A549 (cell line): ENCODE measurements around the gene SKI. TPM values are rescaled to one million over a fixed set of nuclear protein-coding genes. Genes with fewer than 3 reads are reported as not detected.

Source experiments
- ATAC-seq, 2 experiments: fragments of 200-7000 bp in 1 of 2; fragments of >200 bp in 1 of 2; cut with Nextera tagmentation in 1 of 2; cut with Tn5 transposase in 1 of 2; 3 replicates each; pipeline versions ENCODE4 v1.8.0 to v1.9.1; 2018 to 2020; ENCODE audit warnings: mild to moderate bottlenecking in 1 of 2, moderate library complexity in 1 of 2
- CTCF ChIA-PET: fragments of 300-600 bp; sonication (Branson Sonifier 250); formaldehyde crosslinking; extraction: SDS; loops from one replicate; lab custom pipeline; 2021; ENCODE audit warnings: antibody characterized with exemption, inconsistent platforms; lab: Yijun Ruan, JAX
- POLR2A ChIA-PET: fragments of 350-600 bp; formaldehyde crosslinking; extraction: SDS; loops from one replicate; lab custom pipeline; 2021; ENCODE audit warnings: antibody characterized with exemption, inconsistent platforms; lab: Yijun Ruan, JAX
- DNase-seq, 2 experiments: peaks; one replicate each; pipeline versions ENCODE4 v3.0.0 to v3.0.0-alpha.2; 2011 to 2016; ENCODE audit warnings: low read depth in 1 of 2, low spot score in 1 of 2
- FAIRE-seq: peaks from 2 replicates; lab custom pipeline; 2011; peaks lifted over from hg19 to GRCh38; lab: Jason Lieb, UNC
- H3K27ac ChIP-seq, 2 experiments: fragments of >200 bp; sonication (Bioruptor Twin); formaldehyde crosslinking; 3 replicates each; pipeline ENCODE4 v1.5.1; 2016 to 2017
- H3K4me1 ChIP-seq: fragments of >200 bp; sonication (Bioruptor Twin); formaldehyde crosslinking; 3 replicates; pipeline ENCODE4 v1.6.1; 2016
- H3K4me2 ChIP-seq: fragments of >200 bp; sonication (Bioruptor Twin); formaldehyde crosslinking; 3 replicates; pipeline ENCODE4 v1.6.1; 2016
- H3K4me3 ChIP-seq: fragments of >200 bp; sonication (Bioruptor Twin); formaldehyde crosslinking; 3 replicates; pipeline ENCODE4 v1.5.1; 2016
- H3K9me3 ChIP-seq: fragments of >200 bp; sonication (Bioruptor Twin); formaldehyde crosslinking; 3 replicates; pipeline ENCODE4 v1.6.1; 2016
- BHLHE40 ChIP-seq: IDR thresholded peaks from 2 replicates; pipeline ENCODE4 v1.6.1; 2012; ENCODE audit warnings: low read depth, low read length, inconsistent platforms
- CBX2 ChIP-seq: fragments of 200-600 bp; sonication (generic); IDR thresholded peaks from 2 replicates; pipeline ENCODE4 v1.6.1; 2016; ENCODE audit warnings: low read depth, mild to moderate bottlenecking, borderline replicate concordance
- CBX8 ChIP-seq: fragments of 200-600 bp; sonication (generic); IDR thresholded peaks from 2 replicates; pipeline ENCODE4 v1.6.1; 2016
- CHD2 ChIP-seq: fragments of 150-350 bp; IDR thresholded peaks from 2 replicates; pipeline ENCODE4 v1.6.1; 2014; ENCODE audit warnings: low read length; ENCODE audit not compliant: partially characterized antibody
- EHF ChIP-seq: fragments of 250-450 bp; sonication (Bioruptor Pico); IDR thresholded peaks from 2 replicates; pipeline ENCODE4 v1.5.0; 2020; ENCODE audit warnings: mild to moderate bottlenecking
- ESRRA ChIP-seq: fragments of 150-350 bp; IDR thresholded peaks from 2 replicates; pipeline ENCODE4 v1.6.1; 2014; ENCODE audit warnings: mild to moderate bottlenecking, low read length, borderline replicate concordance
- FOSL2 ChIP-seq, 2 experiments: fragments of 450-650 bp in 1 of 2; fragments of >200 bp in 1 of 2; sonication (Bioruptor Twin) in 1 of 2; formaldehyde crosslinking; IDR thresholded peaks; 2 replicates each; pipeline versions ENCODE4 v1.5.0 to v1.6.1; 2016 to 2020; ENCODE audit warnings: mild to moderate bottlenecking in 1 of 2, moderate library complexity in 1 of 2
- FOXS1 ChIP-seq: fragments of 250-450 bp; sonication (Bioruptor Pico); IDR thresholded peaks from 2 replicates; pipeline ENCODE4 v1.5.0; 2020; ENCODE audit warnings: mild to moderate bottlenecking, moderate library complexity
- HEYL ChIP-seq: fragments of 250-450 bp; sonication (Bioruptor Pico); IDR thresholded peaks from 2 replicates; pipeline ENCODE4 v1.8.0; 2021; ENCODE audit warnings: mild to moderate bottlenecking, moderate library complexity
- HOXA7 ChIP-seq: fragments of 250-450 bp; sonication (Bioruptor Pico); IDR thresholded peaks from 2 replicates; pipeline ENCODE4 v1.5.0; 2020; ENCODE audit warnings: mild to moderate bottlenecking, moderate library complexity
- JUNB ChIP-seq: fragments of >200 bp; sonication (Bioruptor Twin); formaldehyde crosslinking; IDR thresholded peaks from 2 replicates; pipeline ENCODE4 v1.6.1; 2016
- KDM5A ChIP-seq: fragments of 200-600 bp; sonication (generic); IDR thresholded peaks from 2 replicates; pipeline ENCODE4 v1.6.1; 2016; ENCODE audit warnings: antibody characterized with exemption, mild to moderate bottlenecking
- MYC ChIP-seq: IDR thresholded peaks from 2 replicates; pipeline ENCODE4 v1.6.1; 2012; ENCODE audit warnings: mild to moderate bottlenecking, inconsistent platforms, low read length, improper control_type of control experiment, borderline replicate concordance
- NPAS2 ChIP-seq: fragments of 250-450 bp; sonication (Bioruptor Pico); IDR thresholded peaks from 2 replicates; pipeline ENCODE4 v1.8.0; 2022; ENCODE audit warnings: mild to moderate bottlenecking, moderate library complexity, borderline replicate concordance
- NR3C1 ChIP-seq: fragments of >200 bp; sonication (Bioruptor Twin); formaldehyde crosslinking; IDR thresholded peaks from 3 replicates; pipeline ENCODE4 v1.6.1; 2017
- PHF8 ChIP-seq: fragments of 200-600 bp; sonication (generic); IDR thresholded peaks from 2 replicates; pipeline ENCODE4 v1.6.1; 2016; ENCODE audit warnings: low read depth, mild to moderate bottlenecking, antibody characterized with exemption, moderate library complexity, borderline replicate concordance
- POLR2AphosphoS2 ChIP-seq: conservative IDR thresholded peaks from 2 replicates; pipeline ENCODE4 v1.6.1; 2012; ENCODE audit warnings: low read length, improper control_type of control experiment, inconsistent platforms
- RAD21 ChIP-seq, 2 experiments: fragments of >200 bp in 1 of 2; sonication (Bioruptor Twin) in 1 of 2; formaldehyde crosslinking in 1 of 2; IDR thresholded peaks in 1 of 2; conservative IDR thresholded peaks in 1 of 2; 2 replicates in 1 of 2; 3 replicates in 1 of 2; pipeline ENCODE4 v1.6.1; 2012 to 2018; ENCODE audit warnings: inconsistent platforms in 1 of 2
- RNF2 ChIP-seq: fragments of 200-600 bp; sonication (generic); IDR thresholded peaks from 2 replicates; pipeline ENCODE4 v1.6.1; 2016; ENCODE audit warnings: low read depth, mild to moderate bottlenecking, antibody characterized with exemption, moderate library complexity, borderline replicate concordance
- SMC3 ChIP-seq: fragments of >200 bp; sonication (Bioruptor Twin); formaldehyde crosslinking; IDR thresholded peaks from 3 replicates; pipeline ENCODE4 v1.6.1; 2018; ENCODE audit warnings: inconsistent platforms
- TP53 ChIP-seq: fragments of 250-450 bp; sonication (Bioruptor Pico); IDR thresholded peaks from 2 replicates; pipeline ENCODE4 v1.5.0; 2021; ENCODE audit warnings: mild to moderate bottlenecking, moderate library complexity
- ZC3H11A ChIP-seq: fragments of 450-650 bp; IDR thresholded peaks from 2 replicates; pipeline ENCODE4 v1.6.1; 2014; ENCODE audit warnings: antibody characterized with exemption, mild to moderate bottlenecking
- WGBS: methylation state at CpG from one replicate; pipeline ENCODE4 v1.1.6; 2017; ENCODE audit errors: missing lambda C conversion rate; 5-methylcytosine and 5-hydroxymethylcytosine counted together
- polyA plus RNA-seq, 4 experiments: library from polyadenylated mRNA; depleted of rRNA in 3 of 4; stranded (reverse); fragments of >200 nt; fragmentation: RNase III in 1 of 4; extraction: RNeasy Plus Mini Kit Qiagen cat#74134 plus additional on column Dnase treatment in 1 of 4; gene quantifications; 2 replicates in 3 of 4; 3 replicates in 1 of 4; pipeline ENCODE4 v1.2.3, GENCODE V29; 2011 to 2017
- TF ChIP-seq, protein P1 (sequence below): fragments of >200 bp; sonication (Bioruptor Twin); formaldehyde crosslinking; IDR thresholded peaks from 2 replicates; pipeline ENCODE4 v1.6.1; 2016
- TF ChIP-seq, protein P2 (sequence below): fragments of 250-450 bp; sonication (Bioruptor Pico); IDR thresholded peaks from 2 replicates; pipeline ENCODE4 v1.5.0; 2021; ENCODE audit warnings: mild to moderate bottlenecking, moderate library complexity, borderline replicate concordance
- TF ChIP-seq, protein P3 (sequence below): fragments of >200 bp; sonication (Bioruptor Twin); formaldehyde crosslinking; IDR thresholded peaks from 3 replicates; pipeline ENCODE4 v1.6.1; 2016
- TF ChIP-seq, protein P4 (sequence below): IDR thresholded peaks from 2 replicates; pipeline ENCODE4 v1.6.1; 2012
- TF ChIP-seq, protein P5 (sequence below): fragments of 150-350 bp; IDR thresholded peaks from 2 replicates; pipeline ENCODE4 v1.6.1; 2014; ENCODE audit warnings: low read depth, mild to moderate bottlenecking, low read length

SKI gene
- polyA plus RNA-seq, 2 of the 4 experiments (the other 2 are of a cell fraction): 2.8 to 12.0 TPM

DNA sequence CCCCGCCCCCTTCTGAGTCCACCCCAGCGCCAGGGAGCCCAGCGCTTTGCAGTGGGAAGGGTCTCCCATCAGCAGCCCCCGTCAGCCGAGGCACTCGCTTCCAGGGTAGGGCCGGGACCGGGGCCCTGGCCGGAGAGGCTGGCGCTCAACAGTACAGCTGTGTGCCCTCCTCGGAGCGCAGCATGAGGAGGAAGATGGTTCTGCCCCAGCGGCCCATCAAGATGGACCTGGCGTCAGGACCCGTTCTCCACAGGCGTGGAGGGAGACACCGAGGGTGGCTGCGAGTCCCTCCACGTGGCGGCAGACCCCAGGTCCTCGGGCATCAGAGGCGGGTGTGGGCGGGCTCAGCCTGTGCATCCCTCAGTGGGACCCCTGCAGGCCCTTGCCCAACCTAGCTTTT lies 109.0 kb downstream of the SKI start:
- no CpG with 5 or more reads among the region's 23 CpGs for WGBS
- no peak overlapping the region for H3K4me3 ChIP-seq
- CTCF ChIA-PET: no interaction called here
- POLR2A ChIA-PET: no interaction called here
- DNase-seq (no peak), ATAC-seq (no peak), FAIRE-seq (no peak)
- H3K27ac ChIP-seq: no peak overlapping the region
- TF ChIP-seq CBX2: no peak
- TF ChIP-seq RNF2: no peak
- no peak for TF ChIP-seq HOXA7 (CRISPR knock-in tag)
- no peak for TF ChIP-seq ESRRA
- TF ChIP-seq FOXS1 (CRISPR knock-in tag): no peak
- TF ChIP-seq HEYL: no peak
- no peak for TF ChIP-seq JUNB
- TF ChIP-seq KDM5A: no peak
- H3K4me2 ChIP-seq: no peak overlapping the region
- 0 out of 3 replicates have a peak, but pooled peaks cover 5% of the 10 kb centered on the region for H3K4me1 ChIP-seq
- H3K9me3 ChIP-seq: no peaks in the 10 kb centered on the region

DNA sequence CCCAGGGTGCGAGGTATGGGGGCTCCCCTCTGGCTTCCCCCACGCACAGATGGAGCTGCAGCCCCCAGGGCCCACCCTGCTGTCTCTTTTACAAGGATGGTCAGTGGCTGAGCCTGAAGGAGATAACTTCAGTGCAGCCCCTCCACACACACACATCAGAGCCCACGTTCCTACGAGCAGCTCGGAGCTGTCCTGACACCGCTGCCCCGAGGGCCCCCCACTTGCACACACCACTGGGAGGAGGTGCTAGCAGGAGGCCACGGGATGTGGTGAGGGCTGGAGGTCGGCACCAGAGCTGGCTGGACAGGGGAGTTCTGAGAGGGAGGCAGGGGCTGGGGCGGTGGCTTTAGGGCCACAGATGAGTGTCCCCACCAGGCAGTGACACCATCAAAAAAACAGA lies 109.4 kb downstream of the SKI start:
- H3K27ac ChIP-seq: no peak overlapping the region
- 0 out of 3 replicates have a peak, but pooled peaks cover 5% of the 10 kb centered on the region for H3K4me1 ChIP-seq
- DNase-seq: no peak
- no peak overlapping the region for H3K4me3 ChIP-seq
- no peak for FAIRE-seq
- 67% methylated on average over 3 of the region's 10 CpGs for WGBS
- ATAC-seq: no peak
- H3K4me2 ChIP-seq: no peak overlapping the region
- H3K9me3 ChIP-seq: no peaks in the 10 kb centered on the region
- ChIA-PET CTCF (no interaction called here), POLR2A (no interaction called here)
- TF ChIP-seq SMC3 (no peak), NR3C1 (no peak), HOXA7 (CRISPR knock-in tag) (no peak), ESRRA (no peak)
- TF ChIP-seq, protein P1, sequence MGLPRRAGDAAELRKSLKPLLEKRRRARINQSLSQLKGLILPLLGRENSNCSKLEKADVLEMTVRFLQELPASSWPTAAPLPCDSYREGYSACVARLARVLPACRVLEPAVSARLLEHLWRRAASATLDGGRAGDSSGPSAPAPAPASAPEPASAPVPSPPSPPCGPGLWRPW: no peak
- TF ChIP-seq, protein P2, sequence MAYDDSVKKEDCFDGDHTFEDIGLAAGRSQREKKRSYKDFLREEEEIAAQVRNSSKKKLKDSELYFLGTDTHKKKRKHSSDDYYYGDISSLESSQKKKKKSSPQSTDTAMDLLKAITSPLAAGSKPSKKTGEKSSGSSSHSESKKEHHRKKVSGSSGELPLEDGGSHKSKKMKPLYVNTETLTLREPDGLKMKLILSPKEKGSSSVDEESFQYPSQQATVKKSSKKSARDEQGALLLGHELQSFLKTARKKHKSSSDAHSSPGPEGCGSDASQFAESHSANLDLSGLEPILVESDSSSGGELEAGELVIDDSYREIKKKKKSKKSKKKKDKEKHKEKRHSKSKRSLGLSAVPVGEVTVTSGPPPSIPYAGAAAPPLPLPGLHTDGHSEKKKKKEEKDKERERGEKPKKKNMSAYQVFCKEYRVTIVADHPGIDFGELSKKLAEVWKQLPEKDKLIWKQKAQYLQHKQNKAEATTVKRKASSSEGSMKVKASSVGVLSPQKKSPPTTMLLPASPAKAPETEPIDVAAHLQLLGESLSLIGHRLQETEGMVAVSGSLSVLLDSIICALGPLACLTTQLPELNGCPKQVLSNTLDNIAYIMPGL: no peak

DNA sequence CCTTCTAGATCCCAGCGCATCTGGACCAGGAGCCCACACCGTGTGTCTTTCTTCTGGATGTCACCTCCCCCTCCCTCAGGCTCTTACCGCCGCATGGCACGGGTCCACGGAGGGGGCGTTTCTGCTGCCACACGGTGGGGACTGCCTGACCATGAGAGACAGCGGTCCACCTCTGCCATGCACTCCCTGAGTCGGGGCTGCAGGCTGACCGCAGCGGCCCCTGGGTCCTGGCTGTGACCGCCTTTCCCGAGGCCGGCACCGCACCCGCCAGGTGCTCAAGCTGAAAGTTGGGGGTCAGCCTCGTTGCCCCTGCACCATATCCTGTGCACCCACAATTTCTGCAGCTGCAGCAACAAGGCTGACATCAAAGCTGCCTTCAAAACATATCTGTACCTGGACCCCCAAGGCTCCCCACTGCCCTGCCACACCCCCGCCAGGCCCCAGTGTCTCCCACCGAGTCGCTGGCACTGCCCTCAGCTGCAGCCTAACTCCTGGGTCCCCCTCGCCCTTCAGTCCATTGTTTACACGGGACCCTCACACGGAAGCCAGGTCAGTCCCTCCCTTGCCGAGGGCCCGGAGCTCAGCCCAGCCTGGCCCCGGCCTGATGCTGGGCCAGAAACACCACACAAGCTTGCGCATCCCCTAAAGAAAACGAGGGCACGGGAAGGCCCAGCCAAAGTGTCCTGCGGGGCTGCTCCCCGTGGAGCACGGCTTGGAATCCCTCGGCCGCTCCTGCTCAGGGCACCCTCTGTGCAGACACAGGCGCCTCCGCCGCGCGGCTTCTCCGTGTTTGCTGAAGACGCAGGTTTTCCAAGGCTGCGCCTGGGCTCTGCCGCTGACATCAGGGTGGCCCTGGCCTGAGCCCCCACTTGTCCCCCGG lies 111.3 kb downstream of the SKI start:
- Histone ChIP-seq H3K4me2 (no peak overlapping the region), H3K4me1 (0 out of 3 replicates have a peak, but pooled peaks cover 5% of the 10 kb centered on the region), H3K27ac (no peak overlapping the region), H3K4me3 (no peak overlapping the region), H3K9me3 (no peaks in the 10 kb centered on the region)
- FAIRE-seq (no peak), ATAC-seq (no peak), DNase-seq (no peak)
- WGBS: 82% methylated on average over 25 of the region's 45 CpGs
- TF ChIP-seq, protein P3, sequence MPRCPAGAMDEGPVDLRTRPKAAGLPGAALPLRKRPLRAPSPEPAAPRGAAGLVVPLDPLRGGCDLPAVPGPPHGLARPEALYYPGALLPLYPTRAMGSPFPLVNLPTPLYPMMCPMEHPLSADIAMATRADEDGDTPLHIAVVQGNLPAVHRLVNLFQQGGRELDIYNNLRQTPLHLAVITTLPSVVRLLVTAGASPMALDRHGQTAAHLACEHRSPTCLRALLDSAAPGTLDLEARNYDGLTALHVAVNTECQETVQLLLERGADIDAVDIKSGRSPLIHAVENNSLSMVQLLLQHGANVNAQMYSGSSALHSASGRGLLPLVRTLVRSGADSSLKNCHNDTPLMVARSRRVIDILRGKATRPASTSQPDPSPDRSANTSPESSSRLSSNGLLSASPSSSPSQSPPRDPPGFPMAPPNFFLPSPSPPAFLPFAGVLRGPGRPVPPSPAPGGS: no peak
- TF ChIP-seq FOSL2 (IDR thresholded peaks at IDR 0.05): no peak
- TF ChIP-seq FOSL2 (CRISPR knock-in tag; IDR thresholded peaks at IDR 0.05): no peak
- TF ChIP-seq POLR2AphosphoS2: no peak
- TF ChIP-seq RAD21 (conservative IDR thresholded peaks at IDR 0.05 in 1 of 2, IDR thresholded peaks at IDR 0.05 in 1 of 2): no peak
- TF ChIP-seq, protein P4, sequence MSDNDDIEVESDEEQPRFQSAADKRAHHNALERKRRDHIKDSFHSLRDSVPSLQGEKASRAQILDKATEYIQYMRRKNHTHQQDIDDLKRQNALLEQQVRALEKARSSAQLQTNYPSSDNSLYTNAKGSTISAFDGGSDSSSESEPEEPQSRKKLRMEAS: no peak
- no peak for TF ChIP-seq TP53
- no peak for TF ChIP-seq EHF
- no peak for TF ChIP-seq CHD2
- TF ChIP-seq CBX8: no peak
- TF ChIP-seq HEYL: no peak
- no peak for TF ChIP-seq PHF8
- no peak for TF ChIP-seq ZC3H11A
- no peak for TF ChIP-seq NPAS2 (CRISPR knock-in tag)
- no peak for TF ChIP-seq CBX2
- TF ChIP-seq JUNB: no peak
- TF ChIP-seq, protein P5, sequence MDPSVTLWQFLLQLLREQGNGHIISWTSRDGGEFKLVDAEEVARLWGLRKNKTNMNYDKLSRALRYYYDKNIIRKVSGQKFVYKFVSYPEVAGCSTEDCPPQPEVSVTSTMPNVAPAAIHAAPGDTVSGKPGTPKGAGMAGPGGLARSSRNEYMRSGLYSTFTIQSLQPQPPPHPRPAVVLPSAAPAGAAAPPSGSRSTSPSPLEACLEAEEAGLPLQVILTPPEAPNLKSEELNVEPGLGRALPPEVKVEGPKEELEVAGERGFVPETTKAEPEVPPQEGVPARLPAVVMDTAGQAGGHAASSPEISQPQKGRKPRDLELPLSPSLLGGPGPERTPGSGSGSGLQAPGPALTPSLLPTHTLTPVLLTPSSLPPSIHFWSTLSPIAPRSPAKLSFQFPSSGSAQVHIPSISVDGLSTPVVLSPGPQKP: no peak
- no peak for TF ChIP-seq BHLHE40
- TF ChIP-seq MYC: no peak
- ChIA-PET POLR2A (no interaction called here), CTCF (no interaction called here)
